Measurements from ENCODE around the gene CLCN6. TPM values are rescaled to one million over a fixed set of nuclear protein-coding genes. Genes with fewer than 3 reads are reported as not detected.

The CLCN6 gene
- total and polyA plus RNA-seq, 2 of the 8 experiments (the other 6 are each of a cell fraction or from before 2014, with no cell fraction given) = 15.7 to 26.0 TPM

- Histone ChIP-seq H4K91ac (replicated peaks; ENCODE audit: insufficient read length, low read length) (no peak overlapping the region), H2BK120ac (replicated peaks; ENCODE audit: low read depth, low read length) (no peak overlapping the region), H3K56ac (replicated peaks; ENCODE audit: insufficient read length, low read depth, low read length) (no peak overlapping the region), H3K4me3 (ENCODE audit: extremely low read depth in 1 of 4, insufficient read depth in 2 of 4, low read depth in 3 of 4, low read length in 4 of 4) (no peak overlapping the region), H3K18ac (ENCODE audit: extremely low read depth, low read length) (no peak overlapping the region), H2AFZ (ENCODE audit: low read length) (no peak overlapping the region), H4K5ac (ENCODE audit: insufficient read length, low read depth, low read length) (no peak overlapping the region), H3K27ac (ENCODE audit: low read depth, low read length) (no peak overlapping the region), H3K79me1 (ENCODE audit: low read depth, low read length) (no peaks in the 10 kb centered on the region; the same call in 1 of the 2 replicates), H4K20me1 (replicated peaks in 1 of 2; ENCODE audit: control insufficient read depth in 1 of 2, insufficient read depth in 2 of 2, low read length in 2 of 2) (peaks cover 2 to 3% of the 10 kb centered on the region in 2 experiments), H2BK12ac (ENCODE audit: low read depth, low read length) (no peak overlapping the region), H2BK5ac (ENCODE audit: low read depth, low read length) (no peak overlapping the region), H3K4me1 (replicated peaks in 1 of 4; ENCODE audit: control insufficient read depth in 3 of 4, insufficient read depth in 4 of 4, low read length in 3 of 4) (no peaks in the 10 kb centered on the region), H2AK5ac (ENCODE audit: low read depth, low read length) (no peak overlapping the region), H3K4ac (replicated peaks; ENCODE audit: insufficient read length, low read depth, low read length) (no peak overlapping the region), H3K23me2 (ENCODE audit: low read depth, low read length) (no peaks in the 10 kb centered on the region), H3K79me2 (ENCODE audit: control insufficient read depth in 1 of 2, insufficient read depth in 2 of 2, low read length in 2 of 2) (no peaks in the 10 kb centered on the region), H3K27me3 (replicated peaks in 1 of 4; ENCODE audit: control insufficient read depth in 3 of 4, extremely low read depth in 1 of 4, insufficient read depth in 3 of 4, low read length in 3 of 4) (no peaks in the 10 kb centered on the region), H4K8ac (ENCODE audit: extremely low read depth, insufficient read depth, low read length) (no peak overlapping the region), H3K14ac (ENCODE audit: insufficient read length) (no peak overlapping the region), H3K9me3 (ENCODE audit: insufficient read depth in 2 of 2, low read depth in 1 of 2, low read length in 1 of 2) (no peaks in the 10 kb centered on the region), H3K9ac (replicated peaks in 1 of 4; ENCODE audit: extremely low read depth in 1 of 4, low read depth in 3 of 4, low read length in 3 of 4) (no peak overlapping the region), H3K23ac (ENCODE audit: insufficient read length) (no peak overlapping the region), H3K36me3 (ENCODE audit: control insufficient read depth in 2 of 4, insufficient read depth in 4 of 4, low read length in 3 of 4) (peaks cover 8 to 33% (median 19%) of the 10 kb centered on the region in 4 experiments), H2BK15ac (ENCODE audit: low read length) (no peak overlapping the region), H2BK20ac (ENCODE audit: low read length) (no peak overlapping the region), H3K4me2 (ENCODE audit: insufficient read depth in 1 of 2, low read depth in 2 of 2, low read length in 2 of 2) (no peak overlapping the region)
- TF ChIP-seq SRF (IDR thresholded peaks at IDR 0.05; ENCODE audit: low read depth, low read length) = no peak
- TF ChIP-seq HDAC6 (IDR thresholded peaks at IDR 0.05; ENCODE audit: low read depth, low read length) = no peak
- no peak for TF ChIP-seq ATF3 (IDR thresholded peaks at IDR 0.05; ENCODE audit: insufficient read depth, low read depth, low read length)
- TF ChIP-seq ASH2L (IDR thresholded peaks at IDR 0.05; ENCODE audit: low read length) = no peak
- TF ChIP-seq KDM4A (IDR thresholded peaks at IDR 0.05; ENCODE audit: low read depth, low read length, severe bottlenecking) = no peak
- TF ChIP-seq CHD2 (IDR thresholded peaks at IDR 0.05; ENCODE audit: low read length) = no peak
- TF ChIP-seq BCL11A (IDR thresholded peaks at IDR 0.05; ENCODE audit: low read depth in 2 of 2, low read length in 2 of 2) = no peak
- no peak for TF ChIP-seq RXRA (IDR thresholded peaks at IDR 0.05; ENCODE audit: insufficient read depth, low read depth, low read length)
- no peak for TF ChIP-seq SIX5 (IDR thresholded peaks at IDR 0.05; ENCODE audit: low read depth, low read length)
- POLR2A ChIA-PET (ENCODE audit: partially characterized antibody) = interaction anchor here (0.8 to 1.3 kb wide), 4 partner anchors 9 to 19 kb away, joined by 3 to 4 read pairs (median 3); no protein-coding TSS in a partner anchor
- DNase-seq (ENCODE audit: low read depth in 1 of 2, low spot score in 2 of 2) (no peak), FAIRE-seq (no peak)
- WGBS, 2 experiments (ENCODE audit: extremely low coverage in 1 of 2, insufficient coverage in 1 of 2, insufficient read length in 1 of 2, insufficient replicate concordance in 2 of 2, low coverage in 1 of 2, low lambda C conversion rate in 2 of 2, missing lambda C conversion rate in 1 of 2) = 85% methylated on average over 15 of the region's 15 CpGs; no CpG with 5 or more reads in 1 of the 2 experiments
- CTCF ChIA-PET (ENCODE audit: partially characterized antibody) = interaction anchor here (0.6 to 4.2 kb wide), 7 partner anchors 9 to 420 kb away, joined by 3 to 34 read pairs (median 3); no protein-coding TSS in a partner anchor
These were observed 9.8 kb upstream of the CLCN6 start for GRCh38 chr1:11796036-11796828.
